Activated T-cell treated with anti-CD3 and anti-CD28 coated beads for 1 hour (primary cell): ENCODE results near the gene APBB2.

Experiments used
- DNase-seq: peaks from one replicate; pipeline ENCODE4 v3.0.0-alpha.2; 2020; ENCODE audit warnings: low read depth

The APBB2 gene

DNA sequence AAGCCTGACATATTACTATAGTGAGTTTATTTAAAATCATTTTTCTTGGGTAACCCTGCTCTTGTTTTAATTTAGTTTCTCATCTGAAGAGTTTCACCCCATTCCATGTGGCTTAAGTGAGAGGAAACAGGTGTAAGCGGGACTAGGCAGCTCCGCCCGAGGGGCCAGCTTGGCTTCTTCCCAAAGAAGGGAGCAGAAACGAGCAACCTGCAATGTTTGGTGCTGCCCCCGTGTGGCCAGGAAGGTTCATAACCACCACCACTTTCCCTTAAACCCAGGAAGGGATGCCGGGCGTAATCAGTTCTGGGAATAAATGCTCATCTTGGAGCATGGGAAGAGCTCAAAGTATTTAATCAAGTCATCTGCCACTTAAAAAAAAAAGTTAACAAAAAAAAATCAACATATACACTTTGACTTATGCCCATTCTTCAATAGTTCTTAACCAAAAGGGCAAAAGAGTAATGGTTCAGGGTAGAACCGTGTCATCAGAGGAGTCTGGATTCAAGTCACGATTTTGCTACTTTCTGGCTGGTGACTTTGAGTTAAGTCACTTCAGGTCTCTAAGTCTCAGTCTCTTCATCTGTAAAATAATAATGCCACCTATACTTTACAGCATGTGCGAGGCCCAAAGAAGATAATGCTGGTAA, 316.7 kb downstream of the APBB2 start:
- peak; percentile 58 for DNase-seq

DNA sequence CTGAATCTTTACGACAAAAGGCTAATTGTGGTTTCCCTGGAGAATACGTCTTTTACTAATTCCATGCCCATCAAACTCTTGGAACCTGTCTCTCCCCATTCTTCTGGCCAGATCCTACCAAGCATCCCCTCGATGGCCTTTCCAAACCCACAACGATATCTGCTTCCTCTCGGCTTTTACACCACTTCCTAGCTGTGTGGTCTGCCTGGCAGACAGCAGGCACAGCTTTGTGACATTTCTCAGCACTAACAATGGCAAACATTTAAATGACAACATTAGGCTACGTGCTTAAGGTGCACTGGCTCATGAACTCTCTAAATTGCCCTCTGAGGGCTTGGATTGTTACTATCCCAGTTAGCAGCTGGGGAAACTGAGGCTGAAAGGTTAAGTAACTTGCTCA, 323.6 kb downstream of the APBB2 start:
- DNase-seq, result no peak

DNA sequence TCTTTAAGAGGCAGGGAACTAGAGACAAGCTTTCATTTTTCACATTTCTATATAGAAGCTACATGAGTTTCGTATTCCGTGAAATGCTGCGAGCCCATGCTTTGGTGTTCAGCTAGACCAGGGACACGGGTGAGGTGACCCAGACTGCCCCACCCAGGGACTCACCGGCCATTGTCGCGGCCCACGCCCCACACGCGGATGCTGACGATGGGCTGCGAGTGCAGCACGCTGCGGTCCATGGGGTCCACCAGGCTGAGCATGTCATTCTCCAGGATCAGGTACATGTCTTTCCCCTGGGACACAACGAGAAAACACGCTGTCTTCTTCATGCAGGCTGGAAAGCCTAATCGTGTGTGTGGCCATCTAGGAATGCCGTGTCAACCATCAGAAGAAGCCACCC, 324.1 kb downstream of the APBB2 start:
- no peak for DNase-seq

DNA sequence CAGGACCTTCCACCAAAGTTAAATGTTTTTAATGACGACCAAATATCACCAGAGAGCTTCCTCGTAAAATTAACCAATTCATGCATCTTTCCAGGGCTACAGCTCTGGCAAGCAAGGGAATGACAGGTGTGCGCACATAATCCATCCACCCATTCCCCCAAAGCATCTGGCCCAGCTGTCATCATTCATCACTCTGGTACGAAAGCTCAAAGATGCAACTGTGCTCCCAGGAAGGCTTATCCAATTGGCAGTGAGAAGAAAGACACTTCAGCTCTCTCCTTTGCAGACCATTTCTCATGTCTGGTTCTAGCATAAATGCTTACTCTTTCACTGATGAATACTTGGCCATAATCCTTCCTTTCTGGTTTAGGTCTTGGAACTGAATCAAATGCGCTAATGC, 325.4 kb downstream of the APBB2 start:
- DNase-seq, result no peak

DNA sequence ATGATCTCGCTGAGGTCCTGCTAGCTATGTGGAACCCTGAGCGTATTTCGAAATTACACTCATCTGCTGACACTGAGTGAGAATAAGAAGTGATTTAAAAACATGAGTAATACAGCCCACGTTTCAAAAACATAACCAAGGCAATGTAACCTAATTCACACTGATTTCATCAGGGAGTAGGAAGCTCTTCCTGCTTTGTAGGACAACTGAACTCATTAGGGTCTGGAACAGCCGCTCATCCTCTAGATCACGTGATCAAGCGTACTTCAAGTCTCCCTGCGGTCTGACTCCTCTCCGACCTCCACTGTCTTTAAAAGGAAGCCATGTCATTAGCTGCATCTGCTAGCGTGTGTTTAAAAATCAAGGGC, 326.6 kb downstream of the APBB2 start:
- DNase-seq, result no peak

DNA sequence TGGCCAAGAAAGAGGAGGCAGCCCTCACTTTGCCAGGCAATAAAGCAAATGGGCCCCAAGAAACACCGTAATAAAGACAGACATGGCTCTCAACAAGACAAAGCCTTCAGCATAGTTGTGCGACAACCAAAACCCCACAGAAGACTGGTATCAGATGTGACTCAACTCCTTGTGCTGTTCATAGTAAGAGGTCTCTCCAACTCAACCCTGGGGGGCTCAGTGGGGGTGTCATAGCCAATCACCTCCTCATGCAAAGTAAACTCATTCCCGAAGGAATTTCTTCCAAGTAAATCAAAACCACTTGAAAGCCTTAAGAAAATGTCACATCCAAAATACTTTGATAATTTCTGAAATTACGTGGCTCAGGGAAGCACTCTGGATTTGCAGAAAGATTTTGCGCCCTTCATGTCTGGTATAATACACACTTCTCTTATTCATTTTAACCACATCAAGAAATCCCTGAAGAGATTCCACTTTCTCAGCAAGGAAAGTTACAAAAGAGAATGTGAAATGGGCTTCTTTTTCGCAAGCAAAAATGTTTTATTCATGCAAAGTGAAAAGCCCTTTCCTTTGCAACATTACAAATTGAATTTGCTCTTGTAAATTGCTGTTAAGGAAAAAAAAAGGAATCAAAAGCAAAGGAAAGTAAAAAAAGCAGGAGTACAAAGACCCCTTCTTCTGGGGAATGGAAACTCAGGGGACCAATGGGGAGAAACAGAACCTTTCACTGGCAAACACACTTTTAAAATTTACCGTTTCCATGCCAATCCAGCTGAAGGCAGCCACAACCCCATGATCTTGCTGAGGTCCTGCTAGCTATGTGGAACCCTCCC, 327.2 kb downstream of the APBB2 start:
- no peak for DNase-seq

DNA sequence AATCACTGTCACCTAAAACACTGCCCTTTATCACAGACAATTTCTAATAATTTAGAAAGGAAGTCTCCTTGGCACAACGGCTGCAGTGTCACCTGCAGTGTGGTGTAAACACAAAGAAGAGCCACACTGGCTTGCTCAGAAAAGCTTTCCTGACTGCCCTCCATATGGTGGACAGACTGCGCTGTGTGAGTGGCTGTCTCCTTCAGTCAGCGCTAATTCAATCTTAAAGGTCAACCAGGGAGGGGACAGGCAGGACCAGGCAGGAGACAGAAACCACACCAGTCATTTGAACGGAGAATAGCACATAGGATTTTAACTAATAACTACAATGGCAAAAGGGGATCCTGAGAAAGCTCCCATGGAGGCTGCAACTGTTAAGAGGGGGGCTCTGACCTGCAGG, 332.5 kb downstream of the APBB2 start:
- DNase-seq, result no peak

DNA sequence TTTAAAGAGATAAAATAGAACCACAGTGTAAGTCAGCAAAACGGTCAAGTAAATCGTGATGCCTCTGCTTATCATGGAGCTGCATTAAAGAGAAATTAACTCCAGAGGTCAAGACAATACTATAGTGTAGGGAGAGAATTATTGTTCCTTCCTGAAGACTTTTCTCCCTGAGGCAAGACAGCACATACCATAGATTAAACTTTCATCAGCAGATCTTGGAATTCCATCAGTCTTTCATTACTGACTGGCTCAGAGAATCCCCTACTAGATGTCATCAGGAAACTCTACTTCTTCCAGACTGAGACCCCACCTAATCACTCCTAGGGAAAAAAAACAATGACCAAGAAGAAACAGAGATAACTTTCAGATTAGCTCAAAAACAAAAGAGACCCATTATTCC, 333.2 kb downstream of the APBB2 start:
- no peak for DNase-seq

DNA sequence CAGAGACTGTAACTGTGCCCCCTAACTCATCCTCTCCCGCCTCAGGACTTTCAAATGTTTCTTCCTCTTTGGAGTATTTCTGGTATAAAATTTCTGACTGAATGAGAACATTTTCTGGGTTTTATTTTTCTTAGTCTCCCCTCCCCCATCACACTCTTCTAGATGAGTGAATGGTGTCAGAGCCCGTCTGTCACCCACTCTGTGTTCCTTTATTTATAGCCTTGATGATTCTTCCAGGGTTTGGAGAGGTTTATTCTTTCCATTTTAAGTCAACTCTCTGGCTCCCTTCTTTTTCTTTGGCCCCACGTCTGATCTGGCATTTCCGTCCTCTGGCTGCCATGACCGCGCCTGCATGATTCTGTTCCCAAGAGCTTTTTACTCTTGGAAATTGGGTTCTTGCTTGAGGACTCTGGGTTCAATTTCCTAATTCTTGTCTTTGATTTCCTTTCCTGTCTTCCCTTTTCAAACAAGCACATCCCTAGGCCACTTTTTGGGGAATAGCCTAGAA, 335.7 kb downstream of the APBB2 start:
- no peak for DNase-seq

DNA sequence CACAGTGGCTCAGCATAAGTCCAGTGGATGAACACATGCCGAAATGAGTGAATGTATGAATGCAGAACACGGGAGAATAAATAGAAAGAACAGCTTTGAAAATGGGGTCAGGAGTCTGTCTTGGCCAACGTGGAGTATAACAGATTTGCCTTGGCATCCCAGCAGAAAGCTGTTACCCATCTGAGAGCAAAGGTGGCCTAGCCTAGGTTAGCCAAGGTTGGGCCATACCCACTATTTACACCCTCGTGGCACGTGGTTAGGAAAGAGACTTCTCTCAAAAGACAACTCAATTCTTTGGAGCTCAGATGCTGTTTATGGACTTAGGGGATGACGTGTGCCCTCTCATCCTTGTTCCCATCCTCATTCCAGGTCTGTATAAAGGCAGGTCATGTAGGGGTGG, 337.3 kb downstream of the APBB2 start:
- DNase-seq, result no peak

DNA sequence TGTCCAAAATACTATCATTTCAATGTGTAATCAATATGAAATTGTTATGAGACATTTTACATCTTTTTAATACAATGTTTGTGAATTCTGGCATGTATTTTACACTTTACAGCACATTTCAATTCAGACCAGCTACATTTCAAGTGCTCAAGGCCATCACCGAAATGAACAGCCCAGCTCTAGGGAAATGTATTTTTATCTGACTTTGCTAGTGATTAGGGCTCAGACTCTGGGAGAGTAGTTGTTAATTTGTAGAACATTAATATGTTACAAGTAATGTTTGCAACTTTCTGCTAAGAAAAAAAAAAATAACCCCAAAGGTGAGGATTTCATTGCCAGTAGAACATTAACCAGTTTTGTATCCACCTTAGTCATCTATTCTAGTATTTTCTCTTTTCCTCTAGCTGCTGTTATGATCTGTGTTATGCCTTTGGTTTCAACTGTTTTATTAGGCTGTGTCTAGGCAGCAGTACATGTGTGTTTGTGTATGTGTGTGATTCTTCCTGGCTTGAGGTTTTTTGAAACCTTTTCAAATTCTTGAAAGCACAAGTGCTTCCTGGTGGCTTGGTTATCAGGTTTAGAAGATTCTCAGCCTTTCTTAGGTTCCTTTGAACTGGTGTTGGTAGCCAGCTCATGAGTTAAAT, 338.7 kb downstream of the APBB2 start:
- DNase-seq, result no peak

DNA sequence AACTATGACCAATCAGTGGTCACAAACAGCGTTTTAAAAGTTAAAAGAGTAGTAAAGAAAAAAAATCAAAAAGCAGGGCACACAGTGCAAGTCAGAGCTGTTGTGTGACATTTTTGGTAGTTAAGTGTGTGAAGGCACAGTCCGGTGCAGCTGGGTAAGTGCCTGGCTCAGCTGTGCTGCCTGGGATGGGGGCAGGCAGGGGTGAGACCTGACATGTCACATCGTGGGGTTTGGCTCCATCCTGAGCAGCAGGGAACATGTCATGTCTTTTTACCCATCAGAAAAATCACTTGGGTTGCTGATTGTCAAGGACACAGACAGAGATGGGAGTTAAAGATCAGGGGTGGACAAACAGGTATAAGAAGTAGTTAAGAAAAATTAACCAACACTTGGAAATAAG, 339.4 kb downstream of the APBB2 start:
- no peak for DNase-seq

DNA sequence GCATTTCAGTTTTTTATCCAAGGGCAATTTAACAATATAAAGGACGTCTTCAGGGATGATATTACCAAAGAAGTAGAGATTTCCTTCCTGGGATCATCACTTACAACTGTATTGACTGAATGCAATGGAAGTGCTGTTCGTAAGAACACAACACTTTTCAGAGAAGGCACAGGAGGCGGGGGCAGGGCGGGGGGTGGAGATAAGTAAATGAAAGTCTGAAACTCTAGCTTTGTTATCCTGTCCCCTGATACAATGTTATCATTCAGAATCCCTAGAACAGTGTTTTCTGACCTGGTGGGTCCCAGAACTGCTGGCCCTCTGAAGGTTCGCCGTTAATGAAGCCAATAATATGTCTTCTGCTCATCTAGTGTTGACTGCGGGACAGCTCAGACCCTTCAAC, 340.0 kb downstream of the APBB2 start:
- DNase-seq, result no peak

DNA sequence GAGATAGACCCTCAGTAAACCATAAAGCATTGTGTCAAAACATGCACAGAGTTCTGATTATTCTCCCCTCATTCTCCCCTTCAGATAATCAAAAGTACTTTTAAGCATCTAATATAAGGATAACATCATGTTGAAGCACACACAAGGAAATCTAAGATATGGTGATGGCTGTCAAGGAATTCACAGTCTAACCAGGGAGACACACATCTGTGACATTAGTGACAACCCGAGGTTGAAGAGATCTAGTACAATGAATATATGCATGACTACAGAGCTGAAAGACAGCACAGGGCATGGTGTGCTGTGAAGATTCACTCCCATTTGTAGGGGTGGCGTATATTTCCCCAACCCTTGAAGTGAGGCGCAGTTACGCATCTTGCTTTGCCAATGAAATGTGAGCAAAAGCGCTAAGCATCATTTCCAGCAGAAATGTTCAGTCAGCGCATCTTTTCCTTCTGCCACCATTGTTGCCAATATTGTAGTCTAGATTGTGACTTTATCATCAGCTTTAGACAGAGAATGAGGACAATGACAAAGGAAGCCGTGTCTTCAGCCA, 342.6 kb downstream of the APBB2 start:
- DNase-seq, result no peak

DNA sequence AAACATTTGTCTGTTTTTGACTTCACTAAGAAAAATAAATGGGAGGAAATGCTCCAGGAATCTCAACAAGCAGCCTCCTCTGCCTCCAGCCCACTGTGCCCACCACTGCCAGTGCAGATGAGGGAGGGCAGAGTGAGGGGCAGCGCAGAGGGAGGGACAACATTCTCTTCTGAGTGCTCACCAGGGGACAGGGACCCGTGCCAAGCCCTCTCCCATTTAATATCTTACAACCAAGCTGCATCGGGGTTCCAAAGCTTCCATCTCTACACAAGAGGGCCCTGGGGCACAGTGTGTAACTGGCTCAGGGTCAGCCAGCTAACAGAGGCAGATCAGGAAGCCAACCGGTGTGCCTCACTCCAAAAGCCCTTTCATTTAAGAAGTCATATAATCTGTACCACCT, 344.2 kb downstream of the APBB2 start:
- no peak for DNase-seq

DNA sequence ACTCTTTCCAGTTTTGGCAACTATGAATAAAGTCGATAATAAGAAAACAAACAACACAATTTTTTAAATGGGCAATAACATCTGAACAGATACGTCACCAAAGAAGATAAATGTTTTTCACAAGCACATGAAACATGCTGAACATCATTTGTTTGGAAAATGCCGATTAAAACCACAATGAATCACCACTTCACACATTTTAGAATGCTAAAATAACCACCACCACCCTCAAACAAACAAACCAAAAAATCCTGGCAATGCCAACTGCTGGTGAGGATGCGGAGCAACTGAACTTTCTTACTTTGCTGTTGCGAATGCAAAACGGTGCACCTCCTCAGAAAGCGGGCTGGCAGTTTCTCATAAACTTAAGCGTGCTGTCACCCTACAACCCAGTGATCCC, 348.6 kb downstream of the APBB2 start:
- no peak for DNase-seq

DNA sequence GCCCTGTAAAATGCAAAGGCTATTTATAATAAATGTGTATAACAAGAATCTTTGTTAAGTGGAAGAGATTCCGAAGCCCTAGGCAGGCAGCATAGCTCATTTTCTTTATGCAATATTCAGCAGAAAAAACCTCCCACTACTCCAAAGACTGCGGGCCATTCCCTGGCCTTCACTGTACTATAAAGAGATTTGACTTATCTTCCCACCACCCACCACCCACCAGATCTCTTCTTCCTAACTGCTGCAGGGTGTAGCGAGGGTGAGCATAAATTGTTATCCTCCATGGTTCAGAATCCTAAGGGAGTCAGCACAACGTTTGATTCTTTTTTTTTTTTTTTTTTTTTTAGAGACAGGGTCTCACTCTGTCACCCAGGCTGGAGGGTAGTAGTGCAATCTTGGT, 349.8 kb downstream of the APBB2 start:
- DNase-seq, result no peak

DNA sequence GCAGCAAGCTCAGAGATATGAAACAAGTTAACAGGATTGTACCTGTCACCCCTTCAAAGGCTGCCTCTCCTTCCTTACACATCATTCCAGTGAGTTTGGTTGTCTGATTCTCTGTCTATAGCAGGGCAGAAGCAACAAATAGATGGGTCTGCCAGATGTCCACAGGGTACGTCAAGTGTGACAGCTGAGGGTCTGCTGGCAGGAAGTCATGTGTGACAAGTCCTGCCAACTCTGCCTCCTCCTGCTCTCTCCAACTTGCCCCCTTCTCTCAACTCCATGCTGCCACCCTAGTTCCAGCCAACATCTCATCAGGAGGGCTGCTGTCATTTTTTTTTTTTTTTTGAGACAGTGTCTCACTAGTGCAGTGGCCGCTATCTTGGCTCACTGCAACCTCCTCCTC, 355.4 kb downstream of the APBB2 start:
- no peak for DNase-seq

DNA sequence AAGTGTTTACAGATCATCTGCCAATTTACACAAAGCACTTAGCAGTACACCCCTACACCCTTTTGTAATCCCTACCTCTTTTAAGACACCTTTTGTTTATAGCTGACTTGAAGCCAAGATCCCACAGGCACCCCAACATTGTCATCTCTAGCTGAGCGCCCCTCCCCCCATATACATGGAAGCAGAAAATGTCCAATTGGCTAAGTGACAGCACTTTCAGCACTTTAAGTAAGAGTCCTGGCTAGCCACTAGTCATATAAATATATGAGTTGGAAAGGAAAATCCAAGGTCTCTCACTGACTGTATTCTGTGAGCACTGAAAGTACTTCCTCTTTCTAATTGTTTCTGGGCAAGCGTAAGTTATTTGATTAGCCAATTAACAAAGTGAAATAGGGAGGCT, 356.4 kb downstream of the APBB2 start:
- no peak for DNase-seq

DNA sequence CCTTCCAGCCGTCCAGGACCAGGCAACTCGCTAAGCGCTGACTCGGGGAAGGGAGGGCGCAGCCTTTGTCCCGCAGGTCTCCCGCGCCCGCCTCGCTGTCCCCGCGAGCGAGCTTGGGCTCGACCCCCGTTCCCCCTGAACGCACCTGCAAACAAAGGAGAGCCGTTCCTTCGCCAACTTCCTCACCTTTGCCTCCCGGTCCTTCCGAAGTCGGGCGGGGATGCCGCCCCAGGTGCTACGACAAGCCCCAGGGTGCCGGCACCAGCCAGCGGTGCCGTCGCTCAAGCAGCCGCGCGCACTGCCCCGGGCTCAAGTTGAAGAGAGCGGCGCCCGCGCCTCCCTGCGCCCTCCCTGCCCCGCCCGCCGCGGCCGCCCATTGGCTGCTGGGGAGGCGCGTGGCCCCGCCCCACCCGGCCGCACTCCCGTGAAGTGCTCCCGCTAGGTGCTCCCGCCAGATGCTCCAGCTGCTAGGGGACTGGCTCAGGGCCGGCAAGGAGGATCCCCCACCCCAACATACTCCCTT, 357.4 kb downstream of the APBB2 start:
- DNase-seq, result peak; percentile 28

DNA sequence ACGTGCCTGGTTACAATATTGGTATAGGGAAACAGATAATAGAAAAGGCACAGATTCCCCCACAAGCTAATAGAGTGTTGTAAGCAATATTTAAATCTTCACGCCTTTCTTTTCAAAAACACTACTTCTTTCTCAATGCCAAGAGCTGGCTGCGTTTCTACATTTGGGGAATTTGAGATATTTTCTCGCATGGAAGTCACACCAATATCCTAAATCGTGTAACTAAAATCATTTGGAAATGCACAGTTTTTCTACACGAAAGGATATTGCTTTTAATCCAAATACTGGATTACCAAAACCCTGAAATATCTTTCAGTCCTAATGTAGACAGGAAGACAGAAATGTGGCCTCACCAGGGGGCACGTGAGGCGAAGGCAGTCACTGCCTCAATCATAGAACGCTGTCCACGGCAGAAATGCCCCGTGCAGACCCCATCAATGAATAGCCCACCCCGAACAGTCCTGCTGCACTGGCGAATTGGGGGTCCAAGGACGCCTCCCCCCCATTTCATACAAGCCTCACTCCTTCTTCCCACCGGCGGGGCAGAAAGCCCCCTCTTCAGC, 358.0 kb downstream of the APBB2 start:
- DNase-seq, result no peak

DNA sequence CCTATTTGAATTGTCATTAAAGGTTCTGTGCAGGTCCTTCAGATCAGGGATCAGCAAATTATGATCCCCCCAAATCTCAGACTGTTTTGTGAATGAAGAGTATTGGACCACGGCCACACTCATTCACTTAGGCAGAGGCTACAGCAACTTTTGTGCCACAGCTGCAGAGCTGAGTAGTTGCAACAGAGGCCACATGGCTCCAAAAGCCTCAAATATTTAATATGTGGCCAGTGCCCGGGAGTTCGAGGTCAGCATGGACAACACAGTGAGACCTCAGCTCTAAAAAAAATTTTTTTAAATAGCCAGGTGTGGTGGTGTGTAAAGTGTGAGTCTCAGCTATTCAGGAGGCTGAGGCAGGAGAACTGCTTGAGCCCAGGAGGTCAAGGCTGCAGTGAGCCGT, 363.8 kb downstream of the APBB2 start:
- no peak for DNase-seq
